ENCODE results near the gene CXCL12.

The CXCL12 gene

GRCh38 chr10:44416021-44416771 is 31.3 kb upstream of the CXCL12 start:
- TF ChIP-seq EGR1 (IDR thresholded peaks at IDR 0.05) (no peak), TCF12 (IDR thresholded peaks at IDR 0.05; ENCODE audit: low read depth) (no peak)
- TF ChIP-seq, protein P1, sequence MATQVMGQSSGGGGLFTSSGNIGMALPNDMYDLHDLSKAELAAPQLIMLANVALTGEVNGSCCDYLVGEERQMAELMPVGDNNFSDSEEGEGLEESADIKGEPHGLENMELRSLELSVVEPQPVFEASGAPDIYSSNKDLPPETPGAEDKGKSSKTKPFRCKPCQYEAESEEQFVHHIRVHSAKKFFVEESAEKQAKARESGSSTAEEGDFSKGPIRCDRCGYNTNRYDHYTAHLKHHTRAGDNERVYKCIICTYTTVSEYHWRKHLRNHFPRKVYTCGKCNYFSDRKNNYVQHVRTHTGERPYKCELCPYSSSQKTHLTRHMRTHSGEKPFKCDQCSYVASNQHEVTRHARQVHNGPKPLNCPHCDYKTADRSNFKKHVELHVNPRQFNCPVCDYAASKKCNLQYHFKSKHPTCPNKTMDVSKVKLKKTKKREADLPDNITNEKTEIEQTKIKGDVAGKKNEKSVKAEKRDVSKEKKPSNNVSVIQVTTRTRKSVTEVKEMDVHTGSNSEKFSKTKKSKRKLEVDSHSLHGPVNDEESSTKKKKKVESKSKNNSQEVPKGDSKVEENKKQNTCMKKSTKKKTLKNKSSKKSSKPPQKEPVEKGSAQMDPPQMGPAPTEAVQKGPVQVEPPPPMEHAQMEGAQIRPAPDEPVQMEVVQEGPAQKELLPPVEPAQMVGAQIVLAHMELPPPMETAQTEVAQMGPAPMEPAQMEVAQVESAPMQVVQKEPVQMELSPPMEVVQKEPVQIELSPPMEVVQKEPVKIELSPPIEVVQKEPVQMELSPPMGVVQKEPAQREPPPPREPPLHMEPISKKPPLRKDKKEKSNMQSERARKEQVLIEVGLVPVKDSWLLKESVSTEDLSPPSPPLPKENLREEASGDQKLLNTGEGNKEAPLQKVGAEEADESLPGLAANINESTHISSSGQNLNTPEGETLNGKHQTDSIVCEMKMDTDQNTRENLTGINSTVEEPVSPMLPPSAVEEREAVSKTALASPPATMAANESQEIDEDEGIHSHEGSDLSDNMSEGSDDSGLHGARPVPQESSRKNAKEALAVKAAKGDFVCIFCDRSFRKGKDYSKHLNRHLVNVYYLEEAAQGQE (IDR thresholded peaks at IDR 0.05; ENCODE audit: low read depth): no peak

- no peak for TF ChIP-seq YY1 (IDR thresholded peaks at IDR 0.05; ENCODE audit: low read depth)
- TF ChIP-seq USF1 (IDR thresholded peaks at IDR 0.05): no peak
- no peak for TF ChIP-seq ZBTB7A (IDR thresholded peaks at IDR 0.05; ENCODE audit: low read depth)
- TF ChIP-seq RAD21 (IDR thresholded peaks at IDR 0.05; ENCODE audit: low read depth): no peak
- TF ChIP-seq CREB1 (IDR thresholded peaks at IDR 0.05; ENCODE audit: low read depth): no peak
- TF ChIP-seq EGR1 (IDR thresholded peaks at IDR 0.05): no peak
- no peak for TF ChIP-seq TEAD4 (IDR thresholded peaks at IDR 0.05)
These were observed 30.2 kb upstream of the CXCL12 start for GRCh38 chr10:44415121-44415520.

- TF ChIP-seq YY1 (IDR thresholded peaks at IDR 0.05; ENCODE audit: low read depth) (no peak), TEAD4 (IDR thresholded peaks at IDR 0.05) (no peak), RAD21 (IDR thresholded peaks at IDR 0.05; ENCODE audit: low read depth) (no peak), TCF12 (IDR thresholded peaks at IDR 0.05; ENCODE audit: low read depth) (no peak), USF1 (IDR thresholded peaks at IDR 0.05) (no peak), NFIC (IDR thresholded peaks at IDR 0.05) (no peak), ZBTB7A (IDR thresholded peaks at IDR 0.05; ENCODE audit: low read depth) (no peak), CREB1 (IDR thresholded peaks at IDR 0.05; ENCODE audit: low read depth) (no peak), FOXM1 (IDR thresholded peaks at IDR 0.05; ENCODE audit: borderline replicate concordance, low read depth) (no peak), EGR1 (IDR thresholded peaks at IDR 0.05) (no peak), TAF1 (IDR thresholded peaks at IDR 0.05; ENCODE audit: low read depth) (no peak), EP300 (IDR thresholded peaks at IDR 0.05; ENCODE audit: borderline replicate concordance) (no peak), MAX (IDR thresholded peaks at IDR 0.05) (no peak), CEBPB (IDR thresholded peaks at IDR 0.05) (no peak)
- TF ChIP-seq, protein P1 (IDR thresholded peaks at IDR 0.05; ENCODE audit: low read depth): no peak
These were observed 28.5 kb upstream of the CXCL12 start for GRCh38 chr10:44413416-44413815.

DNA sequence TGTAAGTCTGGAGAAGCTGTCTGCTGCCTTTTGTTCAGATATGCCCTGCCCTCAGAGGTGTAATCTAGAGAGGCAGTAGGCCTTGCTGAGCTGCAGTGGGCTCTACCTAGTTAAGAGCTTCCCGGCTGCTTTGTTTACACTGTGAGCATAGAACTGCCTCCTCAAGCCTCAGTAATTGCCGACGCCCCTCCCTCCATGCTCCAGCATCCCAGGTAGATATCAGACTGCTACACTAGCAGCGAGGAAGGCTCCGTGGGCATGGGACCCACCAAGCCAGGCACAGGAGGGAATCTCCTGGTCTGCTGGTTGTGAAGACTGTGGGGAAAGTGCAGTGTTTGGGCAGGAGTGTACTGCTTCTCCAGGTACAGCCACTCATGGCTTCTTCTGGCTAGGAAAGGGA is 26.4 kb upstream of the CXCL12 start:
- TF ChIP-seq RAD21 (IDR thresholded peaks at IDR 0.05; ENCODE audit: low read depth) (no peak), CEBPB (IDR thresholded peaks at IDR 0.05) (no peak), FOXM1 (IDR thresholded peaks at IDR 0.05; ENCODE audit: borderline replicate concordance, low read depth) (no peak), NFIC (IDR thresholded peaks at IDR 0.05) (no peak), EP300 (IDR thresholded peaks at IDR 0.05; ENCODE audit: borderline replicate concordance) (no peak), CREB1 (IDR thresholded peaks at IDR 0.05; ENCODE audit: low read depth) (no peak), MAX (IDR thresholded peaks at IDR 0.05) (no peak), TAF1 (IDR thresholded peaks at IDR 0.05; ENCODE audit: low read depth) (no peak), YY1 (IDR thresholded peaks at IDR 0.05; ENCODE audit: low read depth) (no peak), USF1 (IDR thresholded peaks at IDR 0.05) (no peak), TCF12 (IDR thresholded peaks at IDR 0.05; ENCODE audit: low read depth) (no peak), EGR1 (IDR thresholded peaks at IDR 0.05) (no peak), TEAD4 (IDR thresholded peaks at IDR 0.05) (no peak), ZBTB7A (IDR thresholded peaks at IDR 0.05; ENCODE audit: low read depth) (no peak)
- TF ChIP-seq, protein P1 (IDR thresholded peaks at IDR 0.05; ENCODE audit: low read depth): no peak
